HepG2 (cell line): ENCODE measurements around the gene DNAJC5. TPM values are rescaled to one million over a fixed set of nuclear protein-coding genes. Genes with fewer than 3 reads are reported as not detected.

Experiments used
- BORCS8-MEF2B ChIP-seq: sonication (generic); formaldehyde crosslinking; IDR thresholded peaks from 2 replicates; pipeline ENCODE4 v1.8.0; 2022; ENCODE audit warnings: mild to moderate bottlenecking, missing genetic modification reagents
- DPF2 ChIP-seq: sonication (generic); formaldehyde crosslinking; IDR thresholded peaks from 2 replicates; pipeline ENCODE4 v1.4.0; 2020; ENCODE audit warnings: mild to moderate bottlenecking, low read depth, missing genetic modification reagents, borderline replicate concordance
- HOXA3 ChIP-seq: sonication (generic); formaldehyde crosslinking; IDR thresholded peaks from 2 replicates; pipeline ENCODE4 v1.5.0; 2020; ENCODE audit warnings: missing genetic modification reagents
- MEIS1 ChIP-seq: sonication (generic); formaldehyde crosslinking; IDR thresholded peaks from 2 replicates; pipeline ENCODE4 v1.9.0; 2021; ENCODE audit warnings: mild to moderate bottlenecking, missing genetic modification reagents, moderate library complexity, borderline replicate concordance
- RFXANK ChIP-seq: IDR thresholded peaks from 2 replicates; pipeline ENCODE4 v1.6.1; 2016
- SALL1 ChIP-seq: sonication (generic); formaldehyde crosslinking; IDR thresholded peaks from 2 replicates; pipeline ENCODE4 v1.8.0; 2022; ENCODE audit warnings: mild to moderate bottlenecking, missing genetic modification reagents
- SRSF1 ChIP-seq: fragments of 200-400 bp; formaldehyde crosslinking; optimal IDR thresholded peaks from 2 replicates; pipeline ENCODE3; 2017; ENCODE audit warnings: mild to moderate bottlenecking, low read depth, low read length, moderate library complexity
- TBX2 ChIP-seq: sonication (generic); formaldehyde crosslinking; IDR thresholded peaks from 2 replicates; pipeline ENCODE4 v1.5.0; 2020; ENCODE audit warnings: missing genetic modification reagents, mild to moderate bottlenecking, borderline replicate concordance
- ZFP1 ChIP-seq: IDR thresholded peaks from 2 replicates; pipeline ENCODE4 v1.6.1; 2016
- ZMYM2 ChIP-seq: sonication (generic); formaldehyde crosslinking; IDR thresholded peaks from 2 replicates; pipeline ENCODE4 v1.8.0; 2022; ENCODE audit warnings: mild to moderate bottlenecking, missing genetic modification reagents
- ZNF614 ChIP-seq: IDR thresholded peaks from 2 replicates; pipeline ENCODE4 v1.6.1; 2018; ENCODE audit warnings: missing biosample characterization, missing genetic modification reagents, inconsistent platforms, borderline replicate concordance
- polyA plus RNA-seq, 8 experiments: library from polyadenylated mRNA; depleted of rRNA in 3 of 8; stranded (reverse) in 7 of 8; unstranded in 1 of 8; fragments of >200 nt; fragmentation: Illumina TruSeq in 4 of 8; extraction: Trizol in 4 of 8; gene quantifications; 2 replicates each; pipeline versions ENCODE4 v1.2.1 to v1.2.3, GENCODE V29; 2011 to 2016; ENCODE audit warnings: low read depth in 4 of 8, missing spikeins in 1 of 8, mixed read lengths in 1 of 8; ENCODE audit not compliant: insufficient read depth in 1 of 8
- total RNA-seq, 5 experiments: library from RNA; depleted of rRNA; stranded (reverse); fragments of >200 nt; fragmentation: Illumina TruSeq; extraction: Trizol; gene quantifications; 2 replicates each; pipeline ENCODE4 v1.2.3, GENCODE V29; 2016; ENCODE audit warnings: low read depth in 1 of 5
- TF ChIP-seq, protein P1 (sequence below): sonication (generic); formaldehyde crosslinking; IDR thresholded peaks from 2 replicates; pipeline ENCODE4 v1.5.1; 2020; ENCODE audit warnings: mild to moderate bottlenecking, missing genetic modification reagents, borderline replicate concordance
- TF ChIP-seq, protein P2 (sequence below): sonication (generic); formaldehyde crosslinking; IDR thresholded peaks from 2 replicates; pipeline ENCODE4 v1.8.0; 2022; ENCODE audit warnings: missing genetic modification reagents, mild to moderate bottlenecking, inconsistent platforms, borderline replicate concordance
- TF ChIP-seq, protein P3 (sequence below): sonication (generic); formaldehyde crosslinking; IDR thresholded peaks from 2 replicates; pipeline ENCODE4 v1.4.0; 2020; ENCODE audit warnings: missing genetic modification reagents
- TF ChIP-seq, protein P4 (sequence below): sonication (generic); formaldehyde crosslinking; IDR thresholded peaks from 2 replicates; pipeline ENCODE4 v1.5.0; 2020; ENCODE audit warnings: missing genetic modification reagents
- TF ChIP-seq, protein P5 (sequence below): IDR thresholded peaks from 2 replicates; pipeline ENCODE4 v1.6.1; 2016; ENCODE audit warnings: missing biosample characterization, missing genetic modification reagents, low read depth

The DNAJC5 gene
- total and polyA plus RNA-seq, 2 of the 13 experiments (the other 11 are each of a cell fraction or from before 2014, with no cell fraction given), result 42.8 to 64.5 TPM

DNA sequence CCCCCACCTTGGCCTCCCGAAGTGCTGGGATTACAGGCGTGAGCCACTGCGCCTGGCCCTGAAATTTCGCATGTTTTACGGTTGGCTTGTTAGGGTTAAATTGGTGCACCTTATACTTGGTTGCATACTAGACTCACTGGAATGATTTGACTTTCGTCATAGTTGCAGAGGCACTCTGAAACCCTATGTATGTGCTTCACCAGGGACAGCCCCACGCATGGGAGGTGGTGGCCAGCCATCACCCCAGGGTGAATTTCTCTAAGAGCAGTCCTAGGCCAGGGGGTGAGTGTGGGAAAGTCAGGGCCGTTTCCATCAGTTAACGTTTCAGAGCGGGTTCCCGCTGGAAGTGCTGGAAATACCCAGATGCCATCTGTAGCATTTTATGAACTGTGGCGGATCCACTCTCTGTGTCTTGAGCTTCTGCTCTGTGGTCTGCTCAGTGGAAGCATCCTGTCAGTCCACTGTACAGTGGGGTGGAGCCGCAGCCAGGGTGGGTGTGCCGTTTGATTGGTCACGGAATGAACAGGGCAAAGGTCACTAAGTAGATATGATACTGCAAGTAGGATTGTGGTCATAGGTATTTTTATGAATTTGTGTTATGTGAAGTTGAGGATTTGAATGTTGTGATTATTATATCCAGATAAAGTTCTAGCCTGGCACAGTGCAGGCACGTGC, 13.2 kb downstream of the DNAJC5 start (continued):
- TF ChIP-seq RFXANK (CRISPR knock-in tag) (no peak), ZMYM2 (no peak), MEIS1 (no peak), BORCS8-MEF2B (CRISPR knock-in tag) (no peak), SALL1 (CRISPR knock-in tag) (peak; percentile 35; the same call in 1 of the 2 replicates), DPF2 (CRISPR knock-in tag) (0 out of 2 replicates have a peak, but pooled peaks have one; percentile 15), ZFP1 (no peak), SRSF1 (no peak), ZNF614 (CRISPR knock-in tag) (no peak), TBX2 (CRISPR knock-in tag) (0 out of 2 replicates have a peak, but pooled peaks have one; percentile 15), HOXA3 (CRISPR knock-in tag) (no peak)
- TF ChIP-seq, protein P1, sequence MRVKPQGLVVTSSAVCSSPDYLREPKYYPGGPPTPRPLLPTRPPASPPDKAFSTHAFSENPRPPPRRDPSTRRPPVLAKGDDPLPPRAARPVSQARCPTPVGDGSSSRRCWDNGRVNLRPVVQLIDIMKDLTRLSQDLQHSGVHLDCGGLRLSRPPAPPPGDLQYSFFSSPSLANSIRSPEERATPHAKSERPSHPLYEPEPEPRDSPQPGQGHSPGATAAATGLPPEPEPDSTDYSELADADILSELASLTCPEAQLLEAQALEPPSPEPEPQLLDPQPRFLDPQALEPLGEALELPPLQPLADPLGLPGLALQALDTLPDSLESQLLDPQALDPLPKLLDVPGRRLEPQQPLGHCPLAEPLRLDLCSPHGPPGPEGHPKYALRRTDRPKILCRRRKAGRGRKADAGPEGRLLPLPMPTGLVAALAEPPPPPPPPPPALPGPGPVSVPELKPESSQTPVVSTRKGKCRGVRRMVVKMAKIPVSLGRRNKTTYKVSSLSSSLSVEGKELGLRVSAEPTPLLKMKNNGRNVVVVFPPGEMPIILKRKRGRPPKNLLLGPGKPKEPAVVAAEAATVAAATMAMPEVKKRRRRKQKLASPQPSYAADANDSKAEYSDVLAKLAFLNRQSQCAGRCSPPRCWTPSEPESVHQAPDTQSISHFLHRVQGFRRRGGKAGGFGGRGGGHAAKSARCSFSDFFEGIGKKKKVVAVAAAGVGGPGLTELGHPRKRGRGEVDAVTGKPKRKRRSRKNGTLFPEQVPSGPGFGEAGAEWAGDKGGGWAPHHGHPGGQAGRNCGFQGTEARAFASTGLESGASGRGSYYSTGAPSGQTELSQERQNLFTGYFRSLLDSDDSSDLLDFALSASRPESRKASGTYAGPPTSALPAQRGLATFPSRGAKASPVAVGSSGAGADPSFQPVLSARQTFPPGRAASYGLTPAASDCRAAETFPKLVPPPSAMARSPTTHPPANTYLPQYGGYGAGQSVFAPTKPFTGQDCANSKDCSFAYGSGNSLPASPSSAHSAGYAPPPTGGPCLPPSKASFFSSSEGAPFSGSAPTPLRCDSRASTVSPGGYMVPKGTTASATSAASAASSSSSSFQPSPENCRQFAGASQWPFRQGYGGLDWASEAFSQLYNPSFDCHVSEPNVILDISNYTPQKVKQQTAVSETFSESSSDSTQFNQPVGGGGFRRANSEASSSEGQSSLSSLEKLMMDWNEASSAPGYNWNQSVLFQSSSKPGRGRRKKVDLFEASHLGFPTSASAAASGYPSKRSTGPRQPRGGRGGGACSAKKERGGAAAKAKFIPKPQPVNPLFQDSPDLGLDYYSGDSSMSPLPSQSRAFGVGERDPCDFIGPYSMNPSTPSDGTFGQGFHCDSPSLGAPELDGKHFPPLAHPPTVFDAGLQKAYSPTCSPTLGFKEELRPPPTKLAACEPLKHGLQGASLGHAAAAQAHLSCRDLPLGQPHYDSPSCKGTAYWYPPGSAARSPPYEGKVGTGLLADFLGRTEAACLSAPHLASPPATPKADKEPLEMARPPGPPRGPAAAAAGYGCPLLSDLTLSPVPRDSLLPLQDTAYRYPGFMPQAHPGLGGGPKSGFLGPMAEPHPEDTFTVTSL (CRISPR knock-in tag), result no peak
- TF ChIP-seq, protein P2, sequence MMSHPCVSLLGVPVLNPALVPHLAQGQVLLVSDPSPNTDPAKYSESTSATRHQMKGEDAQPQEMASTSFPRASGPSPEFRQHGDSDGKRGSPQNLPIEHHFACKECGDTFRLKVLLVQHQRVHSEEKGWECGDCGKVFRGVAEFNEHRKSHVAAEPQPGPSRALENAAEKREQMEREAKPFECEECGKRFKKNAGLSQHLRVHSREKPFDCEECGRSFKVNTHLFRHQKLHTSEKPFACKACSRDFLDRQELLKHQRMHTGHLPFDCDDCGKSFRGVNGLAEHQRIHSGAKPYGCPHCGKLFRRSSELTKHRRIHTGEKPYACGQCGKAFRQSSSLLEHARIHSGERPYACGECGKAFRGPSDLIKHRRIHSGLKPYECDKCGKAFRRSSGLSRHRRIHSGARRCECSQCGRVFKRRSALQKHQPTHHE (CRISPR knock-in tag), result no peak
- TF ChIP-seq, protein P3, sequence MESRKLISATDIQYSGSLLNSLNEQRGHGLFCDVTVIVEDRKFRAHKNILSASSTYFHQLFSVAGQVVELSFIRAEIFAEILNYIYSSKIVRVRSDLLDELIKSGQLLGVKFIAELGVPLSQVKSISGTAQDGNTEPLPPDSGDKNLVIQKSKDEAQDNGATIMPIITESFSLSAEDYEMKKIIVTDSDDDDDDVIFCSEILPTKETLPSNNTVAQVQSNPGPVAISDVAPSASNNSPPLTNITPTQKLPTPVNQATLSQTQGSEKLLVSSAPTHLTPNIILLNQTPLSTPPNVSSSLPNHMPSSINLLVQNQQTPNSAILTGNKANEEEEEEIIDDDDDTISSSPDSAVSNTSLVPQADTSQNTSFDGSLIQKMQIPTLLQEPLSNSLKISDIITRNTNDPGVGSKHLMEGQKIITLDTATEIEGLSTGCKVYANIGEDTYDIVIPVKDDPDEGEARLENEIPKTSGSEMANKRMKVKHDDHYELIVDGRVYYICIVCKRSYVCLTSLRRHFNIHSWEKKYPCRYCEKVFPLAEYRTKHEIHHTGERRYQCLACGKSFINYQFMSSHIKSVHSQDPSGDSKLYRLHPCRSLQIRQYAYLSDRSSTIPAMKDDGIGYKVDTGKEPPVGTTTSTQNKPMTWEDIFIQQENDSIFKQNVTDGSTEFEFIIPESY, result peak; percentile 24; the same call in 1 of the 2 replicates
- TF ChIP-seq, protein P4, sequence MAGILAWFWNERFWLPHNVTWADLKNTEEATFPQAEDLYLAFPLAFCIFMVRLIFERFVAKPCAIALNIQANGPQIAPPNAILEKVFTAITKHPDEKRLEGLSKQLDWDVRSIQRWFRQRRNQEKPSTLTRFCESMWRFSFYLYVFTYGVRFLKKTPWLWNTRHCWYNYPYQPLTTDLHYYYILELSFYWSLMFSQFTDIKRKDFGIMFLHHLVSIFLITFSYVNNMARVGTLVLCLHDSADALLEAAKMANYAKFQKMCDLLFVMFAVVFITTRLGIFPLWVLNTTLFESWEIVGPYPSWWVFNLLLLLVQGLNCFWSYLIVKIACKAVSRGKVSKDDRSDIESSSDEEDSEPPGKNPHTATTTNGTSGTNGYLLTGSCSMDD, result no peak
- TF ChIP-seq, protein P5, sequence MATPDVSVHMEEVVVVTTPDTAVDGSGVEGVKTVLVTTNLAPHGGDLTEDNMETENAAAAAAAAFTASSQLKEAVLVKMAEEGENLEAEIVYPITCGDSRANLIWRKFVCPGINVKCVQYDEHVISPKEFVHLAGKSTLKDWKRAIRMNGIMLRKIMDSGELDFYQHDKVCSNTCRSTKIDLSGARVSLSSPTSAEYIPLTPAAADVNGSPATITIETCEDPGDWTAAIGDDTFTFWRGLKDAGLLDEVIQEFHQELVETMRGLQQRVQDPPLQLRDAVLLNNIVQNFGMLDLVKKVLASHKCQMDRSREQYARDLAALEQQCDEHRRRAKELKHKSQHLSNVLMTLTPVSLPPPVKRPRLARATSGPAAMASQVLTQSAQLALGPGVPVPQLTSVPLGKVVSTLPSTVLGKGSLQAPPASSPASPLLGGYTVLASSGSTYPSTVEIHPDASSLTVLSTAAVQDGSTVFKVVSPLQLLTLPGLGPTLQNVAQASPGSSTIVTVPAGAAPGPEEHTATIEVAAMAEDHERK (CRISPR knock-in tag), result no peak
